HepG2 (cell line): ENCODE data around the gene RPL41. TPM values are rescaled to one million over a fixed set of nuclear protein-coding genes. Genes with fewer than 3 reads are reported as not detected.
A peak's percentile ranks its signal among the peaks of the same experiment; 100 is the strongest.

Experiments used
- CHCHD3 ChIP-seq: sonication (generic); formaldehyde crosslinking; IDR thresholded peaks from 2 replicates; pipeline ENCODE4 v1.8.0; 2022; ENCODE audit warnings: mild to moderate bottlenecking, missing genetic modification reagents, moderate library complexity
- CREBL2 ChIP-seq: sonication (generic); formaldehyde crosslinking; IDR thresholded peaks from 2 replicates; pipeline ENCODE4 v1.8.1; 2023; ENCODE audit warnings: missing genetic modification reagents, mild to moderate bottlenecking, borderline replicate concordance
- GATA4 ChIP-seq: sonication (generic); IDR thresholded peaks from 2 replicates; pipeline ENCODE4 v1.6.1; 2016; ENCODE audit warnings: antibody characterized with exemption, low read depth, borderline replicate concordance
- MAX ChIP-seq: IDR thresholded peaks from 2 replicates; pipeline ENCODE4 v1.6.1; 2012; ENCODE audit warnings: inconsistent platforms
- PAXIP1 ChIP-seq: sonication (generic); formaldehyde crosslinking; conservative IDR thresholded peaks from 2 replicates; pipeline ENCODE4 v1.4.0; 2020; ENCODE audit warnings: mild to moderate bottlenecking, missing genetic modification reagents, moderate library complexity
- SAP130 ChIP-seq: IDR thresholded peaks from 2 replicates; pipeline ENCODE4 v1.6.1; 2016; ENCODE audit warnings: low read depth
- STAG1 ChIP-seq: sonication (generic); formaldehyde crosslinking; IDR thresholded peaks from 2 replicates; pipeline ENCODE4 v1.4.0; 2020; ENCODE audit warnings: missing genetic modification reagents
- TEAD3 ChIP-seq: optimal IDR thresholded peaks from 2 replicates; pipeline ENCODE3; 2016; ENCODE audit warnings: borderline replicate concordance
- TRAFD1 ChIP-seq: sonication (generic); formaldehyde crosslinking; IDR thresholded peaks from 2 replicates; pipeline ENCODE4 v1.5.1; 2020; ENCODE audit warnings: missing genetic modification reagents, mild to moderate bottlenecking, borderline replicate concordance
- ZBTB7B ChIP-seq: sonication (generic); formaldehyde crosslinking; IDR thresholded peaks from 2 replicates; pipeline ENCODE4 v1.4.0; 2020; ENCODE audit warnings: missing genetic modification reagents
- ZNF121 ChIP-seq: sonication (generic); formaldehyde crosslinking; IDR thresholded peaks from 2 replicates; pipeline ENCODE4 v1.5.0; 2020; ENCODE audit warnings: mild to moderate bottlenecking, missing genetic modification reagents
- ZNF230 ChIP-seq: sonication (generic); formaldehyde crosslinking; IDR thresholded peaks from 2 replicates; pipeline ENCODE4 v1.4.0; 2020; ENCODE audit warnings: mild to moderate bottlenecking, missing genetic modification reagents
- ZNF407 ChIP-seq: sonication (generic); formaldehyde crosslinking; IDR thresholded peaks from one replicate; pipeline ENCODE4 v1.5.1; 2020; ENCODE audit warnings: mild to moderate bottlenecking, missing genetic modification reagents; ENCODE audit errors: not compliant biosample characterization
- ZSCAN25 ChIP-seq: sonication (generic); formaldehyde crosslinking; IDR thresholded peaks from 2 replicates; pipeline ENCODE4 v1.8.0; 2022; ENCODE audit warnings: mild to moderate bottlenecking, missing genetic modification reagents
- polyA plus RNA-seq, 8 experiments: library from polyadenylated mRNA; depleted of rRNA in 3 of 8; stranded (reverse) in 7 of 8; unstranded in 1 of 8; fragments of >200 nt; fragmentation: Illumina TruSeq in 4 of 8; extraction: Trizol in 4 of 8; gene quantifications; 2 replicates each; pipeline versions ENCODE4 v1.2.1 to v1.2.3, GENCODE V29; 2011 to 2016; ENCODE audit warnings: low read depth in 4 of 8, missing spikeins in 1 of 8, mixed read lengths in 1 of 8; ENCODE audit not compliant: insufficient read depth in 1 of 8
- total RNA-seq, 5 experiments: library from RNA; depleted of rRNA; stranded (reverse); fragments of >200 nt; fragmentation: Illumina TruSeq; extraction: Trizol; gene quantifications; 2 replicates each; pipeline ENCODE4 v1.2.3, GENCODE V29; 2016; ENCODE audit warnings: low read depth in 1 of 5

Gene RPL41
- total and polyA plus RNA-seq, 2 of the 13 experiments (the other 11 are each of a cell fraction or from before 2014, with no cell fraction given) = 4,012 to 7,670 TPM

GRCh38 chr12:56116267-56117081 is at the start of gene RPL41 (continued):
- TF ChIP-seq ZNF407 (CRISPR knock-in tag) (no peak), PAXIP1 (CRISPR knock-in tag) (peak; percentile 57), CREBL2 (CRISPR knock-in tag) (no peak), TEAD3 (CRISPR knock-in tag) (no peak), CHCHD3 (no peak), MAX (peak; percentile 84), ZSCAN25 (CRISPR knock-in tag) (peak; percentile 41), TRAFD1 (no peak), GATA4 (peak; percentile 77; the same call in 1 of the 2 replicates), STAG1 (CRISPR knock-in tag) (no peak; the same call in 1 of the 2 replicates), ZNF230 (CRISPR knock-in tag) (peak; percentile 93; the same call in 1 of the 2 replicates), ZBTB7B (no peak; the same call in 1 of the 2 replicates), ZNF121 (CRISPR knock-in tag) (no peak), SAP130 (peak; percentile 89)
